ENCODE results near the gene TWIST2.

- TF ChIP-seq TAF1 (IDR thresholded peaks at IDR 0.05; ENCODE audit: borderline replicate concordance, low read depth, low read length) (no peak), POLR2A (IDR thresholded peaks at IDR 0.05; ENCODE audit: low read depth, low read length) (no peak)
Observed at GRCh38 chr2:238930216-238930615, 82.3 kb downstream of the TWIST2 start.

Measured in GM12892 (cell line).